Lower leg skin (tissue), 3 donors: ENCODE data around the gene RBBP8.

Source experiments
- POLR2A ChIP-seq, 2 donors: fragments of 450-650 bp; IDR thresholded peaks; one replicate each; pipeline ENCODE4 v1.6.1; 2016 to 2017; ENCODE audit warnings: antibody characterized with exemption in 2 of 2, mild to moderate bottlenecking in 1 of 2, moderate library complexity in 1 of 2
- TF ChIP-seq, protein P1 (sequence below), 3 donors: fragments of 450-650 bp; IDR thresholded peaks; one replicate each; pipeline ENCODE4 v1.5.1; 2016; ENCODE audit warnings: antibody characterized with exemption in 3 of 3, mild to moderate bottlenecking in 3 of 3, moderate library complexity in 2 of 3

DNA sequence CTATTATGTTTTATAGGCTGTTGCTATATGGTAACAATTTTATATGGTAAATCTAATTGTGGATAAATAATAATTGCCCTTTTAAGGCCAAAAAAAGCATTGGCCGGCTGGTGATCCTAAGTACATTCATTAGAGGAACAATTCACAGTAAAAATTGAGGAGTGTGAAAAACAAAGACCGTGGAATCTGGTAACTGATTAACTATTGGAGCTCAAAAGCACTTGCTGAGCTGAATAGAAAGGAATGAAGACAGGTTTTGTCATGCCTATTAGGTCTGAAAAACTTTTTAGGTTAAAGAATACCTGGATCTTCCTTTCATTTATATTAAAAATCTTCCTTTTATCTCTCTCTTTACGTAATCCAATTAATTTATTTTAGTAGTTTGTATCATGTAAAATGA lies 18.5 kb upstream of the RBBP8 start:
- TF ChIP-seq, protein P1, sequence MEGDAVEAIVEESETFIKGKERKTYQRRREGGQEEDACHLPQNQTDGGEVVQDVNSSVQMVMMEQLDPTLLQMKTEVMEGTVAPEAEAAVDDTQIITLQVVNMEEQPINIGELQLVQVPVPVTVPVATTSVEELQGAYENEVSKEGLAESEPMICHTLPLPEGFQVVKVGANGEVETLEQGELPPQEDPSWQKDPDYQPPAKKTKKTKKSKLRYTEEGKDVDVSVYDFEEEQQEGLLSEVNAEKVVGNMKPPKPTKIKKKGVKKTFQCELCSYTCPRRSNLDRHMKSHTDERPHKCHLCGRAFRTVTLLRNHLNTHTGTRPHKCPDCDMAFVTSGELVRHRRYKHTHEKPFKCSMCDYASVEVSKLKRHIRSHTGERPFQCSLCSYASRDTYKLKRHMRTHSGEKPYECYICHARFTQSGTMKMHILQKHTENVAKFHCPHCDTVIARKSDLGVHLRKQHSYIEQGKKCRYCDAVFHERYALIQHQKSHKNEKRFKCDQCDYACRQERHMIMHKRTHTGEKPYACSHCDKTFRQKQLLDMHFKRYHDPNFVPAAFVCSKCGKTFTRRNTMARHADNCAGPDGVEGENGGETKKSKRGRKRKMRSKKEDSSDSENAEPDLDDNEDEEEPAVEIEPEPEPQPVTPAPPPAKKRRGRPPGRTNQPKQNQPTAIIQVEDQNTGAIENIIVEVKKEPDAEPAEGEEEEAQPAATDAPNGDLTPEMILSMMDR (IDR thresholded peaks at IDR 0.05), result no peak
- TF ChIP-seq POLR2A (IDR thresholded peaks at IDR 0.05), result no peak
